Measurements from ENCODE around the gene PLEKHB2. TPM values are rescaled to one million over a fixed set of nuclear protein-coding genes. Genes with fewer than 3 reads are reported as not detected.

Gene PLEKHB2
- total RNA-seq, 1 donor from 2014 or later = 204 TPM

DNA sequence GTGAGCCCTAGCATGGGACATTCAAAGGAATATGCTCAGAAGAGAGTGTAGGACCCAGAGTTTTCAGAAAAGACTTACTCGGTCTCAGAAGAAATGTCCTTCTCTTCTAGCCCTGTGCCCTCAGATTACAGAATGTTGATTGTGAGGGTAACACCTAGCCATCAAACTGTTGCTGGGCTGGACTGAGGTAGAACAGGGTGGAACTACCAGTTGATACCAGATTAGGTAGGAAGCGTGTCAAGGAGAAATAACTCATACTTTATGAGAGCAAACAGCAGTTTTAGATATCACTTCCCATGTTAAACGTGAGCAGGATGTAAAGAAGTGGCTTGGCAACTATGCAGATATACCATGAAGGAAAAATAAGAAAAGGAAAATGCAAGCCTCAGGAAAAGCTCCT is 22.8 kb downstream of the PLEKHB2 start:
- TF ChIP-seq CTCF (IDR thresholded peaks at IDR 0.05; ENCODE audit: insufficient read depth, low read length, severe bottlenecking) = no peak
- Histone ChIP-seq H3K36me3 (ENCODE audit: control insufficient read depth, insufficient read depth, low read length) (peaks cover 18% of the 10 kb centered on the region), H3K27me3 (ENCODE audit: control insufficient read depth, insufficient read depth, low read length) (no peaks in the 10 kb centered on the region), H3K4me3 (ENCODE audit: low read depth, low read length) (no peak overlapping the region)
- DNase-seq (ENCODE audit: low read depth) (no peak), FAIRE-seq (no peak)

GRCh38 chr2:131130298-131130596 is 25.1 kb downstream of the PLEKHB2 start:
- DNase-seq (ENCODE audit: low read depth) (no peak), FAIRE-seq (no peak)
- H3K27me3 ChIP-seq (ENCODE audit: control insufficient read depth, insufficient read depth, low read length) = no peaks in the 10 kb centered on the region
- TF ChIP-seq CTCF (IDR thresholded peaks at IDR 0.05; ENCODE audit: insufficient read depth, low read length, severe bottlenecking) = no peak
- H3K36me3 ChIP-seq (ENCODE audit: control insufficient read depth, insufficient read depth, low read length) = peaks cover 16% of the 10 kb centered on the region
- no peak overlapping the region for H3K4me3 ChIP-seq (ENCODE audit: low read depth, low read length)

DNA sequence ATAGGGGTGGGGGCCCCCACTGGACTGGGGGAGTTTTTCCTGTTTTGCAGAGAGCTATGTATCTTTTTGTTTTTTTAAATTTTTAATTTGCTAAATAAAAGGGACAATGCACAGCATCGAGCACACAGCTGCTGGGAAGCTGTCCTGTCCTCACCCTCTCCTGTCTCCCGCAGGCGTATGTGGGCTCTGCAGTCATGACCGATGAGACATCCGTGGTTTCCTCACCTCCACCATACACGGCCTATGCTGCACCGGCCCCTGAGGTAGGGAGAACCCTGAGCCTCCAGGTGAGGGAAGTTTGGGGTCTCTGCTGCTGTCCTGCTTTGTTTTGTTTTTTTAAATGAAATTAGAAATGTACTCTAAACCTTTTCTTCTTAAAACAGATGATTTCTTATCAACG is 27.6 kb downstream of the PLEKHB2 start:
- Histone ChIP-seq H3K36me3 (ENCODE audit: control insufficient read depth, insufficient read depth, low read length) (peaks cover 8% of the 10 kb centered on the region), H3K27me3 (ENCODE audit: control insufficient read depth, insufficient read depth, low read length) (no peaks in the 10 kb centered on the region), H3K4me3 (ENCODE audit: low read depth, low read length) (no peak overlapping the region)
- no peak for FAIRE-seq
- no peak for DNase-seq (ENCODE audit: low read depth)
- TF ChIP-seq CTCF (IDR thresholded peaks at IDR 0.05; ENCODE audit: insufficient read depth, low read length, severe bottlenecking) = no peak

- no peak for TF ChIP-seq CTCF (IDR thresholded peaks at IDR 0.05; ENCODE audit: insufficient read depth, low read length, severe bottlenecking)
- H3K36me3 ChIP-seq (ENCODE audit: control insufficient read depth, insufficient read depth, low read length) = peaks cover 13% of the 10 kb centered on the region
These were observed 35.4 kb downstream of the PLEKHB2 start for GRCh38 chr2:131140581-131140980.

GRCh38 chr2:131142849-131143248 is 37.7 kb downstream of the PLEKHB2 start:
- H3K36me3 ChIP-seq (ENCODE audit: control insufficient read depth, insufficient read depth, low read length) = peaks cover 16% of the 10 kb centered on the region
- no peaks in the 10 kb centered on the region for H3K27me3 ChIP-seq (ENCODE audit: control insufficient read depth, insufficient read depth, low read length)
- DNase-seq (ENCODE audit: low read depth) (no peak), FAIRE-seq (no peak)
- no peak overlapping the region for H3K4me3 ChIP-seq (ENCODE audit: low read depth, low read length)
- TF ChIP-seq CTCF (IDR thresholded peaks at IDR 0.05; ENCODE audit: insufficient read depth, low read length, severe bottlenecking) = no peak

More at GRCh38 chr2:131140581-131140980, 35.4 kb downstream of the PLEKHB2 start:
- DNase-seq (ENCODE audit: low read depth) (no peak), FAIRE-seq (no peak)
- Histone ChIP-seq H3K4me3 (ENCODE audit: low read depth, low read length) (no peak overlapping the region), H3K27me3 (ENCODE audit: control insufficient read depth, insufficient read depth, low read length) (no peaks in the 10 kb centered on the region)

GRCh38 chr2:131143803-131144202 is 38.7 kb downstream of the PLEKHB2 start:
- no peak for TF ChIP-seq CTCF (IDR thresholded peaks at IDR 0.05; ENCODE audit: insufficient read depth, low read length, severe bottlenecking)
- H3K36me3 ChIP-seq (ENCODE audit: control insufficient read depth, insufficient read depth, low read length) = peaks cover 14% of the 10 kb centered on the region
- H3K27me3 ChIP-seq (ENCODE audit: control insufficient read depth, insufficient read depth, low read length) = no peaks in the 10 kb centered on the region
- DNase-seq (ENCODE audit: low read depth) (no peak), FAIRE-seq (no peak)
- H3K4me3 ChIP-seq (ENCODE audit: low read depth, low read length) = no peak overlapping the region

Measured in bronchial epithelial cell (primary cell).